Mesenchymal stem cell (in vitro differentiated cells and primary cell): ENCODE data around the gene IL1RAP.

Source experiments
- DNase-seq: peaks from one replicate; pipeline ENCODE4 v3.0.0-alpha.2; 2013
- H2AFZ ChIP-seq: one replicate; pipeline ENCODE4 v1.6.1; 2013; ENCODE audit warnings: low read depth, mild to moderate bottlenecking, control low read depth, inconsistent platforms, low read length, moderate library complexity
- H2AK5ac ChIP-seq: 2 replicates; pipeline ENCODE4 v1.6.1; 2013; ENCODE audit warnings: low read length, moderate library complexity, mild to moderate bottlenecking, inconsistent platforms; ENCODE audit not compliant: severe bottlenecking
- H2BK120ac ChIP-seq: one replicate; pipeline ENCODE4 v1.6.1; 2013; ENCODE audit warnings: low read depth, mild to moderate bottlenecking, inconsistent platforms, low read length, moderate library complexity
- H2BK12ac ChIP-seq, 2 experiments: one replicate each; pipeline ENCODE4 v1.6.1; 2013; ENCODE audit warnings: inconsistent platforms in 2 of 2, low read length in 2 of 2, mild to moderate bottlenecking in 2 of 2, moderate library complexity in 2 of 2, control low read depth in 1 of 2
- H2BK15ac ChIP-seq: one replicate; pipeline ENCODE4 v1.6.1; 2013; ENCODE audit warnings: mild to moderate bottlenecking, low read depth, inconsistent platforms; ENCODE audit not compliant: poor library complexity, severe bottlenecking
- H2BK5ac ChIP-seq: 2 replicates; pipeline ENCODE4 v1.6.1; 2013; ENCODE audit warnings: low read depth, mild to moderate bottlenecking, low read length, control low read depth, inconsistent platforms; ENCODE audit not compliant: poor library complexity, severe bottlenecking
- H3K14ac ChIP-seq, 2 experiments: one replicate each; pipeline ENCODE4 v1.6.1; 2013; ENCODE audit warnings: inconsistent platforms in 2 of 2, low read length in 2 of 2, control low read depth in 1 of 2, mild to moderate bottlenecking in 1 of 2, moderate library complexity in 1 of 2
- H3K18ac ChIP-seq, 2 experiments: one replicate each; pipeline ENCODE4 v1.6.1; 2013; ENCODE audit warnings: inconsistent platforms in 2 of 2, low read length in 2 of 2, control low read depth in 1 of 2, low read depth in 1 of 2, mild to moderate bottlenecking in 1 of 2
- H3K23ac ChIP-seq, 2 experiments: one replicate each; pipeline ENCODE4 v1.6.1; 2013; ENCODE audit warnings: inconsistent platforms in 2 of 2, low read length in 2 of 2, mild to moderate bottlenecking in 2 of 2, moderate library complexity in 2 of 2, control low read depth in 1 of 2
- H3K27ac ChIP-seq: 2 replicates; pipeline ENCODE4 v1.5.1; 2013; ENCODE audit warnings: mild to moderate bottlenecking, moderate library complexity, low read length, control low read depth, inconsistent platforms; ENCODE audit not compliant: poor library complexity, severe bottlenecking
- H3K27me3 ChIP-seq, 2 experiments: 2 replicates each; pipeline versions ENCODE4 v1.6.1 to v1.7.0; 2013; ENCODE audit warnings: low read length in 2 of 2, mild to moderate bottlenecking in 2 of 2, moderate library complexity in 2 of 2, control low read depth in 1 of 2, inconsistent platforms in 1 of 2; ENCODE audit not compliant: control insufficient read depth in 1 of 2, insufficient read depth in 1 of 2
- H3K36me3 ChIP-seq, 2 experiments: 2 replicates each; pipeline versions ENCODE4 v1.6.1 to v1.7.0; 2013; ENCODE audit warnings: low read length in 2 of 2, control low read depth in 1 of 2, inconsistent platforms in 1 of 2, low read depth in 1 of 2, mild to moderate bottlenecking in 1 of 2; ENCODE audit not compliant: insufficient read depth in 2 of 2, control insufficient read depth in 1 of 2
- H3K4ac ChIP-seq, 2 experiments: one replicate each; pipeline ENCODE4 v1.6.1; 2013; ENCODE audit warnings: inconsistent platforms in 2 of 2, low read length in 2 of 2, mild to moderate bottlenecking in 2 of 2, moderate library complexity in 2 of 2, control low read depth in 1 of 2, low read depth in 1 of 2
- H3K4me1 ChIP-seq: 2 replicates; pipeline ENCODE4 v1.6.1; 2013; ENCODE audit warnings: low read depth, low read length, control low read depth; ENCODE audit not compliant: control insufficient read depth, insufficient read depth
- H3K4me2 ChIP-seq: 2 replicates; pipeline ENCODE4 v1.6.1; 2013; ENCODE audit warnings: low read length, mild to moderate bottlenecking, inconsistent platforms; ENCODE audit not compliant: poor library complexity, severe bottlenecking
- H3K4me3 ChIP-seq, 2 experiments: 2 replicates each; pipeline versions ENCODE4 v1.5.1 to v1.7.0; 2013; ENCODE audit warnings: low read length in 2 of 2, mild to moderate bottlenecking in 2 of 2, control low read depth in 1 of 2, low read depth in 1 of 2; ENCODE audit not compliant: insufficient read depth in 1 of 2
- H3K79me1 ChIP-seq: replicated peaks from 2 replicates; pipeline ENCODE4 v1.6.1; 2013; ENCODE audit warnings: mild to moderate bottlenecking, control low read depth, low read length, inconsistent platforms; ENCODE audit not compliant: poor library complexity, severe bottlenecking
- H3K9ac ChIP-seq: 2 replicates; pipeline ENCODE4 v1.7.0; 2013; ENCODE audit warnings: mild to moderate bottlenecking, low read length, moderate library complexity
- H3K9me3 ChIP-seq: 2 replicates; pipeline ENCODE4 v1.7.0; 2013; ENCODE audit warnings: mild to moderate bottlenecking, low read length; ENCODE audit not compliant: control insufficient read depth
- H4K8ac ChIP-seq: one replicate; pipeline ENCODE4 v1.6.1; 2013; ENCODE audit warnings: inconsistent platforms, mild to moderate bottlenecking, low read length, moderate library complexity
- H4K91ac ChIP-seq: one replicate; pipeline ENCODE4 v1.6.1; 2013; ENCODE audit warnings: mild to moderate bottlenecking, low read length, inconsistent platforms
- WGBS: methylation state at CpG from one replicate; pipeline ENCODE4 v1.1.7; 2013; ENCODE audit warnings: mixed read lengths; 5-methylcytosine and 5-hydroxymethylcytosine counted together

IL1RAP gene

DNA sequence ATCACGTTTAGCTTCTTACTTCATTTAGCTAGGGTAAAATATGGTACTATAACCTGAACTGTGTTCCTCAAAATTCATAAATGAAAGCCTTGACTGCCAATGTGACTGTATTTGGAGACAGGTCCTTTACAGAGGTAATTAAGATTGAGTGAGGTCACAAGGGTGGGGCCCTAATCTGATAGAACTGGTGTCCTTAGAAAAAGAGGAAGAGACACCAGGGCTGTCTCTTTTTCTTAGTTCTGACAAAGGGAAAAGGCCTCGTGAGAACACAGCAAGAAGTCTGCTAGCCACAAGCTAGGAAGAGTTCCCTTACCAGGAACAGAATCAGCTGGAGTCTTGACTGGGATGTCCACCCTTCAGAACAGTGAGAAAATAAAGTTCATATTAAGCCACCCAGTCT is 185.9 kb downstream of the IL1RAP start:
- no peaks in the 10 kb centered on the region for H3K27me3 ChIP-seq
- H2BK15ac ChIP-seq = no peak overlapping the region
- H2AFZ ChIP-seq = no peak overlapping the region
- H2AK5ac ChIP-seq = no peak overlapping the region
- H3K4me1 ChIP-seq = no peaks in the 10 kb centered on the region
- no peak overlapping the region for H3K27ac ChIP-seq
- no peak overlapping the region for H3K4me2 ChIP-seq
- no peak for DNase-seq
- H3K36me3 ChIP-seq = no peaks in the 10 kb centered on the region
- no peak overlapping the region for H2BK5ac ChIP-seq
- H3K4ac ChIP-seq = no peak overlapping the region
- no peak overlapping the region for H4K8ac ChIP-seq
- H3K9me3 ChIP-seq = no peaks in the 10 kb centered on the region
- H2BK12ac ChIP-seq = no peak overlapping the region
- no peak overlapping the region for H3K9ac ChIP-seq
- no peak overlapping the region for H2BK120ac ChIP-seq
- H3K79me1 ChIP-seq = no peaks in the 10 kb centered on the region
- no peak overlapping the region for H3K4me3 ChIP-seq
- H3K18ac ChIP-seq = no peak overlapping the region
- no peak overlapping the region for H4K91ac ChIP-seq
- no peak overlapping the region for H3K14ac ChIP-seq
- no peak overlapping the region for H3K23ac ChIP-seq
- WGBS = 80% methylated on average over 1 of the region's 2 CpGs

- Histone ChIP-seq H3K27ac (no peak overlapping the region), H3K36me3 (no peaks in the 10 kb centered on the region), H2BK15ac (no peak overlapping the region), H2AFZ (no peak overlapping the region), H3K27me3 (no peaks in the 10 kb centered on the region), H2BK12ac (no peak overlapping the region), H2BK120ac (no peak overlapping the region), H3K14ac (no peak overlapping the region), H2AK5ac (no peak overlapping the region), H3K9ac (no peak overlapping the region), H3K9me3 (no peaks in the 10 kb centered on the region), H4K91ac (no peak overlapping the region), H3K4me2 (no peak overlapping the region), H2BK5ac (no peak overlapping the region), H3K4me3 (no peak overlapping the region), H4K8ac (no peak overlapping the region), H3K18ac (no peak overlapping the region), H3K4ac (no peak overlapping the region), H3K79me1 (no peaks in the 10 kb centered on the region), H3K4me1 (no peaks in the 10 kb centered on the region), H3K23ac (no peak overlapping the region)
- peak; percentile 41 for DNase-seq
- 66% methylated on average over 4 of the region's 4 CpGs for WGBS
Observed at GRCh38 chr3:190701096-190701532, 187.2 kb downstream of the IL1RAP start.

DNA sequence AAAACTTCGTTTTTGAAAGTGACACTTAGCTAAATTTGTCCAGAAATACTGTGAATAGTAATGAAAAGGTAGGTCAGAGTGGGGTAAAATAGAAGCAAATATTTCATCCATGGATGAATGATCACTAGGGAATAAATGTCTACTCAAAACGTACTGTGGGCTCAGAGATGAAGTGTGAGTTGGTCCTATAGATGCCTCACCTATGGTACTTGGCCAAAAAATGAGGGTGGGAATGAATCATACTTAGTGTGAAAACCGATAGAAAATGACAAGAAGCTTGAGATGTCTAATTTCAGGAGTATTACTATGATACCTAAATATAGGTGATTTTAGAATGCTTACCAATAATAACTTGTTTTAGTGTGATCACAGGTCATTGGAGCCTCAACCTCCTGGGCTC is 192.7 kb downstream of the IL1RAP start:
- H3K18ac ChIP-seq = no peak overlapping the region
- H2BK120ac ChIP-seq = no peak overlapping the region
- H3K14ac ChIP-seq = no peak overlapping the region
- no peak overlapping the region for H4K8ac ChIP-seq
- no peaks in the 10 kb centered on the region for H3K9me3 ChIP-seq
- no peak for DNase-seq
- no peak overlapping the region for H2BK5ac ChIP-seq
- no peak overlapping the region for H4K91ac ChIP-seq
- H2AFZ ChIP-seq = no peak overlapping the region
- no peak overlapping the region for H3K4me3 ChIP-seq
- WGBS = 45% methylated on average over 2 of the region's 3 CpGs
- H3K27ac ChIP-seq = no peak overlapping the region
- H3K9ac ChIP-seq = no peak overlapping the region
- no peak overlapping the region for H3K4ac ChIP-seq
- H2AK5ac ChIP-seq = no peak overlapping the region
- no peak overlapping the region for H2BK12ac ChIP-seq
- no peak overlapping the region for H3K4me2 ChIP-seq
- no peak overlapping the region for H3K23ac ChIP-seq
- H2BK15ac ChIP-seq = no peak overlapping the region
- H3K79me1 ChIP-seq = no peaks in the 10 kb centered on the region
- H3K36me3 ChIP-seq = no peaks in the 10 kb centered on the region
- H3K4me1 ChIP-seq = no peaks in the 10 kb centered on the region
- no peaks in the 10 kb centered on the region for H3K27me3 ChIP-seq
